GM12878 (cell line): ENCODE measurements around the gene DNAJC13. TPM values are rescaled to one million over a fixed set of nuclear protein-coding genes. Genes with fewer than 3 reads are reported as not detected.

Source experiments
- ATAC-seq: fragments of 200-7000 bp; cut with Tn5 transposase; 3 replicates; pipeline ENCODE4 v1.9.1; 2020; ENCODE audit warnings: mild to moderate bottlenecking, moderate library complexity
- BruUV-seq: library from RNA; stranded (reverse); fragments of 400-500 nt; replicated peaks from 2 replicates; lab custom pipeline; 2021; lab: Mats Ljungman, UMichigan
- CTCF ChIA-PET: fragments of 300-600 bp; sonication (Branson Sonifier 250); formaldehyde crosslinking; extraction: SDS; loops from one replicate; lab custom pipeline; 2021; ENCODE audit warnings: inconsistent platforms; lab: Yijun Ruan, JAX
- POLR2A ChIA-PET: fragments of 350-600 bp; formaldehyde crosslinking; extraction: SDS; loops from one replicate; lab custom pipeline; 2021; ENCODE audit warnings: inconsistent platforms; lab: Charles Lee
- RAD21 ChIA-PET: fragments of 300-600 bp; sonication (Branson Sonifier 250); formaldehyde crosslinking; loops from one replicate; lab custom pipeline; 2023; ENCODE audit warnings: antibody characterized with exemption; ENCODE audit not compliant: unreplicated experiment; lab: Charles Lee
- SMC1A ChIA-PET: fragments of 300-600 bp; sonication (Branson Sonifier 250); formaldehyde crosslinking; loops from one replicate; lab custom pipeline; 2023; ENCODE audit not compliant: unreplicated experiment, uncharacterized antibody; lab: Charles Lee
- DNase-seq: peaks from one replicate; pipeline ENCODE4 v3.0.0-alpha.2; 2011; ENCODE audit warnings: low read depth, low spot score
- FAIRE-seq: peaks from 3 replicates; lab custom pipeline; 2011; peaks lifted over from hg19 to GRCh38; lab: Jason Lieb, UNC
- H2AFZ ChIP-seq: 2 replicates; pipeline ENCODE4 v1.6.0; 2011; ENCODE audit warnings: low read depth, low read length, control low read depth; ENCODE audit not compliant: control insufficient read depth
- H3K27ac ChIP-seq: 2 replicates; pipeline ENCODE4 v1.5.1; 2011; ENCODE audit warnings: control low read depth; ENCODE audit not compliant: control insufficient read depth, insufficient read depth
- H3K27me3 ChIP-seq, 2 experiments: replicated peaks in 1 of 2; 2 replicates each; pipeline versions ENCODE4 v1.6.0 to v1.6.1; 2011; ENCODE audit warnings: low read length in 1 of 2; ENCODE audit not compliant: control insufficient read depth in 2 of 2, insufficient read depth in 2 of 2
- H3K36me3 ChIP-seq, 2 experiments: 2 replicates each; pipeline ENCODE4 v1.5.1; 2011; ENCODE audit warnings: low read length in 1 of 2; ENCODE audit not compliant: control insufficient read depth in 2 of 2, insufficient read depth in 2 of 2
- H3K4me1 ChIP-seq: 2 replicates; pipeline ENCODE4 v1.6.1; 2011; ENCODE audit warnings: mild to moderate bottlenecking, low read length, moderate library complexity, mixed read lengths; ENCODE audit not compliant: control insufficient read depth, insufficient read depth
- H3K4me2 ChIP-seq: 2 replicates; pipeline ENCODE4 v1.6.0; 2011; ENCODE audit warnings: control low read depth; ENCODE audit not compliant: control insufficient read depth, insufficient read depth
- H3K4me3 ChIP-seq: fragments of 200-600 bp; sonication (generic); 2 replicates; pipeline ENCODE4 v1.5.1; 2016
- H3K79me2 ChIP-seq: 2 replicates; pipeline ENCODE4 v1.6.0; 2011; ENCODE audit warnings: low read length; ENCODE audit not compliant: control insufficient read depth, insufficient read depth
- H3K9ac ChIP-seq: 2 replicates; pipeline ENCODE4 v1.8.0; 2011; ENCODE audit warnings: low read length, control low read depth, mixed read lengths; ENCODE audit not compliant: control insufficient read depth, insufficient read depth
- H3K9me3 ChIP-seq: replicated peaks from 3 replicates; pipeline ENCODE4 v1.5.1; 2011; ENCODE audit warnings: mild to moderate bottlenecking, low read length; ENCODE audit not compliant: control insufficient read depth, insufficient read depth
- H4K20me1 ChIP-seq: 2 replicates; pipeline ENCODE4 v1.6.0; 2011; ENCODE audit not compliant: control insufficient read depth, insufficient read depth
- CEBPZ ChIP-seq: fragments of 150-350 bp; IDR thresholded peaks from 2 replicates; pipeline ENCODE4 v1.6.1; 2016; ENCODE audit warnings: low read depth, low read length
- EED ChIP-seq: sonication (generic); IDR thresholded peaks from 2 replicates; pipeline ENCODE4 v1.6.1; 2016; ENCODE audit warnings: antibody characterized with exemption, low read depth
- SMARCA5 ChIP-seq: fragments of 450-650 bp; IDR thresholded peaks from 2 replicates; pipeline ENCODE4 v1.6.1; 2017; ENCODE audit warnings: mild to moderate bottlenecking
- TCF12 ChIP-seq: IDR thresholded peaks from 2 replicates; pipeline ENCODE4 v1.6.1; 2011; ENCODE audit warnings: low read depth, mild to moderate bottlenecking, low read length
- WGBS: methylation state at CpG from one replicate; pipeline ENCODE4 v1.1.6; 2016; ENCODE audit warnings: low lambda C conversion rate; ENCODE audit not compliant: insufficient replicate concordance, insufficient coverage; ENCODE audit errors: missing lambda C conversion rate; 5-methylcytosine and 5-hydroxymethylcytosine counted together
- in situ Hi-C: fragments of 300-500 bp; cut with MboI; formaldehyde crosslinking; loops from 9 replicates; pipeline ENCODE4 v1.14.3; 2018; ENCODE audit warnings: mixed read lengths
- intact Hi-C: fragments of 100-400 bp; cut with micrococcal nuclease; formaldehyde crosslinking; loops from one replicate; pipeline ENCODE4 v1.14.2; 2022; ENCODE audit not compliant: unreplicated experiment
- polyA plus RNA-seq, 11 experiments: library from polyadenylated mRNA; depleted of rRNA in 4 of 11; unstranded in 6 of 11; stranded (reverse) in 5 of 11; fragments of >200 nt; fragmentation: Nextera tagmentation in 4 of 11; fragmentation: Illumina TruSeq in 1 of 11; extraction: Ambion mirVana in 4 of 11; extraction: Trizol in 1 of 11; gene quantifications; 1 replicate in 1 of 11; 2 replicates in 10 of 11; pipeline versions ENCODE4 v1.2.1 to v1.2.3, GENCODE V29; 2011 to 2016; ENCODE audit warnings: inconsistent platforms in 2 of 11, missing spikeins in 2 of 11, low read depth in 1 of 11
- total RNA-seq, 4 experiments: library from RNA; depleted of rRNA in 3 of 4; stranded (reverse); fragments of >200 nt in 3 of 4; fragmentation: Illumina TruSeq in 1 of 4; extraction: Trizol in 1 of 4; gene quantifications; 2 replicates each; pipeline versions ENCODE4 v1.2.1 to v1.2.3, GENCODE V29; 2013 to 2021

DNAJC13 gene
- total and polyA plus RNA-seq, 10 of the 15 experiments (the other 5 are each of a cell fraction or from before 2014, with no cell fraction given), result 8.3 to 33.9 (median 17.0) TPM

DNA sequence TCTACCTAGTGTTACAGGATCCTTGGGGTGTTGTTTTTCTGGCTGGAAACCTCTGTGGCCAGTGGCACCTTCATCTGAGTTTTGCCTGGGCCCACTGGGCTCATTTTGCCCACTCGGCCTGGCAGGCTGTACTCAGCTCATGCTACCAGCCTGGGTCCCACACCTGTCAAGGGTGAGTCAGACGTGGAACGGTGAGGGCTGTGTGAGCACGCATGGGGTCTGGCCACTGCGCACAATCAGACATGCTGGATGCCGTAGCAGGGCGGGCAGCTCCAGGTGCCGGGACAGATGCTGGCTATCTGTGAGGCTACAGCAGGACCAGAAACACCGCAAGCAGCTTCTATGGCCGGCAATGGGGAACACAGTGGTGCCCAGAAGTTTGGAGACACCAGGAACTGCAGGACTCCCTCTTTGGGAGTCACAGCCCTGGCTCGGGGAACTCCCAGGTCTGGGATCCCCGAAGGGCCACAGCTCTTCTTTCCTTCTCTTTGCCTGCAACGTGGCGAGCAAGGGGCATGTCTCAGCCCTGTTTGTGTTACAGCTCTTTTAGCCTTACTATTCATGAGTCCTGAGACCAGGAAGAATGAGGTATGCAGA, 35.9 kb upstream of the DNAJC13 start:
- ChIA-PET CTCF (interaction anchor here (1.0 to 1.1 kb wide), 2 partner anchors 13 to 29 kb away, joined by 3 read pairs; no protein-coding TSS in a partner anchor), RAD21 (no interaction called here), SMC1A (interaction anchor here (0.8 to 1.0 kb wide), 3 partner anchors 17 to 21 kb away, joined by 3 to 4 read pairs (median 3); no protein-coding TSS in a partner anchor), POLR2A (no interaction called here)
- H4K20me1 ChIP-seq, result no peaks in the 10 kb centered on the region
- TF ChIP-seq CEBPZ, result no peak
- TF ChIP-seq SMARCA5, result no peak
- TF ChIP-seq EED, result no peak
- TF ChIP-seq TCF12, result 0 out of 2 replicates have a peak, but pooled peaks have one; percentile 34
- H3K9ac ChIP-seq, result no peak overlapping the region
- no peaks in the 10 kb centered on the region for H3K79me2 ChIP-seq
- WGBS, result 42% methylated on average over 14 of the region's 14 CpGs
- no peak overlapping the region for H3K4me3 ChIP-seq
- peaks cover 5% of the 10 kb centered on the region; the same call in 2 of the 3 replicates for H3K9me3 ChIP-seq
- no peaks in the 10 kb centered on the region for H3K36me3 ChIP-seq
- no peak overlapping the region for H3K27ac ChIP-seq
- ATAC-seq (peak; percentile 31), DNase-seq (no peak), FAIRE-seq (no peak)
- peaks cover 4% of the 10 kb centered on the region; the same call in 1 of the 2 replicates for H3K4me1 ChIP-seq
- no TSS peak for BruUV-seq
- no peak overlapping the region for H2AFZ ChIP-seq
- in situ Hi-C loops, result no loop called here
- peak overlapping the region; percentile 22; the same call in 1 of the 2 replicates for H3K4me2 ChIP-seq
- intact Hi-C loops, result no loop called here
- no peaks in the 10 kb centered on the region for H3K27me3 ChIP-seq
